GM12878 (cell line): ENCODE results near the gene SRBD1. TPM values are rescaled to one million over a fixed set of nuclear protein-coding genes. Genes with fewer than 3 reads are reported as not detected.

Experiments used
- ATAC-seq: fragments of 200-7000 bp; cut with Tn5 transposase; 3 replicates; pipeline ENCODE4 v1.9.1; 2020; ENCODE audit warnings: mild to moderate bottlenecking, moderate library complexity
- BruUV-seq: library from RNA; stranded (reverse); fragments of 400-500 nt; replicated peaks from 2 replicates; lab custom pipeline; 2021; lab: Mats Ljungman, UMichigan
- CTCF ChIA-PET: fragments of 300-600 bp; sonication (Branson Sonifier 250); formaldehyde crosslinking; extraction: SDS; loops from one replicate; lab custom pipeline; 2021; ENCODE audit warnings: inconsistent platforms; lab: Yijun Ruan, JAX
- POLR2A ChIA-PET: fragments of 350-600 bp; formaldehyde crosslinking; extraction: SDS; loops from one replicate; lab custom pipeline; 2021; ENCODE audit warnings: inconsistent platforms; lab: Charles Lee
- RAD21 ChIA-PET: fragments of 300-600 bp; sonication (Branson Sonifier 250); formaldehyde crosslinking; loops from one replicate; lab custom pipeline; 2023; ENCODE audit warnings: antibody characterized with exemption; ENCODE audit not compliant: unreplicated experiment; lab: Charles Lee
- SMC1A ChIA-PET: fragments of 300-600 bp; sonication (Branson Sonifier 250); formaldehyde crosslinking; loops from one replicate; lab custom pipeline; 2023; ENCODE audit not compliant: unreplicated experiment, uncharacterized antibody; lab: Charles Lee
- DNase-seq: peaks from one replicate; pipeline ENCODE4 v3.0.0-alpha.2; 2011; ENCODE audit warnings: low read depth, low spot score
- FAIRE-seq: peaks from 3 replicates; lab custom pipeline; 2011; peaks lifted over from hg19 to GRCh38; lab: Jason Lieb, UNC
- H2AFZ ChIP-seq: 2 replicates; pipeline ENCODE4 v1.6.0; 2011; ENCODE audit warnings: low read depth, low read length, control low read depth; ENCODE audit not compliant: control insufficient read depth
- H3K27ac ChIP-seq: 2 replicates; pipeline ENCODE4 v1.5.1; 2011; ENCODE audit warnings: control low read depth; ENCODE audit not compliant: control insufficient read depth, insufficient read depth
- H3K27me3 ChIP-seq, 2 experiments: replicated peaks in 1 of 2; 2 replicates each; pipeline versions ENCODE4 v1.6.0 to v1.6.1; 2011; ENCODE audit warnings: low read length in 1 of 2; ENCODE audit not compliant: control insufficient read depth in 2 of 2, insufficient read depth in 2 of 2
- H3K36me3 ChIP-seq, 2 experiments: 2 replicates each; pipeline ENCODE4 v1.5.1; 2011; ENCODE audit warnings: low read length in 1 of 2; ENCODE audit not compliant: control insufficient read depth in 2 of 2, insufficient read depth in 2 of 2
- H3K4me1 ChIP-seq: 2 replicates; pipeline ENCODE4 v1.6.1; 2011; ENCODE audit warnings: mild to moderate bottlenecking, low read length, moderate library complexity, mixed read lengths; ENCODE audit not compliant: control insufficient read depth, insufficient read depth
- H3K4me2 ChIP-seq: 2 replicates; pipeline ENCODE4 v1.6.0; 2011; ENCODE audit warnings: control low read depth; ENCODE audit not compliant: control insufficient read depth, insufficient read depth
- H3K4me3 ChIP-seq: fragments of 200-600 bp; sonication (generic); 2 replicates; pipeline ENCODE4 v1.5.1; 2016
- H3K79me2 ChIP-seq: 2 replicates; pipeline ENCODE4 v1.6.0; 2011; ENCODE audit warnings: low read length; ENCODE audit not compliant: control insufficient read depth, insufficient read depth
- H3K9ac ChIP-seq: 2 replicates; pipeline ENCODE4 v1.8.0; 2011; ENCODE audit warnings: low read length, control low read depth, mixed read lengths; ENCODE audit not compliant: control insufficient read depth, insufficient read depth
- H3K9me3 ChIP-seq: replicated peaks from 3 replicates; pipeline ENCODE4 v1.5.1; 2011; ENCODE audit warnings: mild to moderate bottlenecking, low read length; ENCODE audit not compliant: control insufficient read depth, insufficient read depth
- H4K20me1 ChIP-seq: 2 replicates; pipeline ENCODE4 v1.6.0; 2011; ENCODE audit not compliant: control insufficient read depth, insufficient read depth
- BCL11A ChIP-seq: IDR thresholded peaks from 2 replicates; pipeline ENCODE4 v1.6.1; 2011; ENCODE audit warnings: low read depth, low read length
- BRCA1 ChIP-seq: IDR thresholded peaks from 2 replicates; pipeline ENCODE4 v1.6.1; 2011; ENCODE audit warnings: low read depth, low read length, improper control_type of control experiment
- CUX1 ChIP-seq: IDR thresholded peaks from 2 replicates; pipeline ENCODE4 v1.6.1; 2012; ENCODE audit warnings: improper control_type of control experiment, low read depth, low read length; ENCODE audit not compliant: insufficient replicate concordance
- JUND ChIP-seq: IDR thresholded peaks from 2 replicates; pipeline ENCODE4 v1.6.1; 2012; ENCODE audit warnings: low read depth, mild to moderate bottlenecking, low read length, improper control_type of control experiment, moderate library complexity
- NFYA ChIP-seq: IDR thresholded peaks from 2 replicates; pipeline ENCODE4 v1.6.1; 2011; ENCODE audit warnings: low read depth, mild to moderate bottlenecking, low read length, improper control_type of control experiment, borderline replicate concordance
- POLR2AphosphoS5 ChIP-seq: IDR thresholded peaks from 2 replicates; pipeline ENCODE4 v1.6.1; 2011; ENCODE audit warnings: mild to moderate bottlenecking, low read length, inconsistent platforms
- SREBF1 ChIP-seq: IDR thresholded peaks from 2 replicates; pipeline ENCODE4 v1.6.1; 2012; ENCODE audit warnings: mild to moderate bottlenecking, low read length
- WGBS: methylation state at CpG from one replicate; pipeline ENCODE4 v1.1.6; 2016; ENCODE audit warnings: low lambda C conversion rate; ENCODE audit not compliant: insufficient replicate concordance, insufficient coverage; ENCODE audit errors: missing lambda C conversion rate; 5-methylcytosine and 5-hydroxymethylcytosine counted together
- in situ Hi-C: fragments of 300-500 bp; cut with MboI; formaldehyde crosslinking; loops from 9 replicates; pipeline ENCODE4 v1.14.3; 2018; ENCODE audit warnings: mixed read lengths
- intact Hi-C: fragments of 100-400 bp; cut with micrococcal nuclease; formaldehyde crosslinking; loops from one replicate; pipeline ENCODE4 v1.14.2; 2022; ENCODE audit not compliant: unreplicated experiment
- polyA plus RNA-seq, 11 experiments: library from polyadenylated mRNA; depleted of rRNA in 4 of 11; unstranded in 6 of 11; stranded (reverse) in 5 of 11; fragments of >200 nt; fragmentation: Nextera tagmentation in 4 of 11; fragmentation: Illumina TruSeq in 1 of 11; extraction: Ambion mirVana in 4 of 11; extraction: Trizol in 1 of 11; gene quantifications; 1 replicate in 1 of 11; 2 replicates in 10 of 11; pipeline versions ENCODE4 v1.2.1 to v1.2.3, GENCODE V29; 2011 to 2016; ENCODE audit warnings: inconsistent platforms in 2 of 11, missing spikeins in 2 of 11, low read depth in 1 of 11
- total RNA-seq, 4 experiments: library from RNA; depleted of rRNA in 3 of 4; stranded (reverse); fragments of >200 nt in 3 of 4; fragmentation: Illumina TruSeq in 1 of 4; extraction: Trizol in 1 of 4; gene quantifications; 2 replicates each; pipeline versions ENCODE4 v1.2.1 to v1.2.3, GENCODE V29; 2013 to 2021

The SRBD1 gene
- total and polyA plus RNA-seq, 10 of the 15 experiments (the other 5 are each of a cell fraction or from before 2014, with no cell fraction given): 9.7 to 33.1 (median 20.1) TPM

DNA sequence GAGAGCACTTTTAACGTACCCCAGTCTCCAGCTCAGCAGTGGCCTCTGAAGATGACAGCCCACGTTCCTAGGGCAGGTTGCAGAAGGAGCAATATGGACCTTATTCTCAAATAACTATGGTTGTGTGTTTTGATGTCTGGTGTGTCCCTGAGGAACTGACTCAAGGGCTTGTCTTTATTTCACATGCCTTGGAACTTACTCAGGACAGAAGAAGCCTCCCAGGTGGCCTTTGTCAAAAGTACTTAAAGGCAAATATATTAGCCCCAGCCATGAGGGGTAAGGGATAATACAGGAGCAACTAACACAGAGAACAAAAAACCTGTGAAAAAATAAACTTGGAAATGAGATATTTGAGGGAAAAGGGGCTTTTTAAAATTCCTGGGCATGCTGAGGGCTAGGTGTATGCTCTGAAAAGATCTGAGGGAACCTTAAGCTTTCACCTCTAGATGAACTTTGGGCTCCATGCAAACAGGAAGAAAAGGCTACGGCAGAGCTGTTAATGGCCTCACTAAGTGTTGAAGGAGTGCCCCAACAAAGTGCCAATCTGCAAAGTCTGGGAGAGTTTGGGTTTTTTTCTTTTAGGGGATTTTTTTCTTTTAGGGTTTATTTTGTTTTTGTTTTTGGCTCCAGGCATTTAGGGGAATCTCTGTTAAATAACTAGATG, 40.3 kb downstream of the SRBD1 start:
- 98% methylated on average over 3 of the region's 3 CpGs for WGBS
- ATAC-seq (no peak), DNase-seq (no peak), FAIRE-seq (no peak)
- H3K9ac ChIP-seq: no peak overlapping the region
- no peak overlapping the region for H3K27ac ChIP-seq
- in situ Hi-C loops: no loop called here
- no peak overlapping the region for H3K4me3 ChIP-seq
- CTCF ChIA-PET: interaction anchor here (1.1 kb wide), 1 partner anchor 15 kb away, joined by 6 read pairs; no protein-coding TSS in a partner anchor
- H4K20me1 ChIP-seq: no peaks in the 10 kb centered on the region
- H3K4me1 ChIP-seq: peaks cover 7% of the 10 kb centered on the region
- H3K79me2 ChIP-seq: no peaks in the 10 kb centered on the region
- no TSS peak for BruUV-seq
- TF ChIP-seq POLR2AphosphoS5: no peak
- TF ChIP-seq BRCA1: no peak
- no peak for TF ChIP-seq NFYA
- no peak for TF ChIP-seq BCL11A
- TF ChIP-seq JUND: no peak
- no peak for TF ChIP-seq SREBF1
- no peak for TF ChIP-seq CUX1
- H3K36me3 ChIP-seq: peaks cover 0 to 12% of the 10 kb centered on the region in 2 experiments; a peak in 2 of 4 replicates
- intact Hi-C loops: no loop called here
- RAD21 ChIA-PET: interaction anchor here (0.5 kb wide), 1 partner anchor 594 kb away, joined by 3 read pairs; no protein-coding TSS in a partner anchor
- SMC1A ChIA-PET: interaction anchor here (0.8 to 1.7 kb wide), 2 partner anchors 9 to 14 kb away, joined by 3 to 4 read pairs; no protein-coding TSS in a partner anchor
- no peaks in the 10 kb centered on the region; the same call in 2 of the 3 replicates for H3K9me3 ChIP-seq
- no peak overlapping the region for H2AFZ ChIP-seq
- POLR2A ChIA-PET: interaction anchor here (0.6 kb wide), 2 partner anchors 9 to 298 kb away, joined by 3 to 7 read pairs; no protein-coding TSS in a partner anchor
- no peak overlapping the region for H3K4me2 ChIP-seq
- no peaks in the 10 kb centered on the region for H3K27me3 ChIP-seq
